IMR-90 (cell line): ENCODE results near the gene PCSK2. TPM values are rescaled to one million over a fixed set of nuclear protein-coding genes. Genes with fewer than 3 reads are reported as not detected.

ENCODE experiments used
- ATAC-seq: fragments of 200-7000 bp; cut with Tn5 transposase; 2 replicates; pipeline ENCODE4 v1.9.1; 2020; ENCODE audit warnings: low read depth, mild to moderate bottlenecking, moderate library complexity
- BruUV-seq: library from RNA; stranded (reverse); fragments of 400-500 nt; replicated peaks from 2 replicates; lab custom pipeline; 2021; lab: Mats Ljungman, UMichigan
- CTCF ChIA-PET: fragments of 300-600 bp; formaldehyde crosslinking; extraction: SDS; loops from one replicate; lab custom pipeline; 2021; ENCODE audit warnings: antibody characterized with exemption; lab: Yijun Ruan, JAX
- POLR2A ChIA-PET: fragments of 300-600 bp; sonication (Branson Sonifier 250); formaldehyde crosslinking; loops from one replicate; lab custom pipeline; 2022; ENCODE audit warnings: antibody characterized with exemption; ENCODE audit not compliant: unreplicated experiment; lab: Charles Lee
- DNase-seq: peaks from one replicate; pipeline ENCODE4 v3.0.0; 2013
- H2AFZ ChIP-seq: replicated peaks from 2 replicates; pipeline ENCODE3; 2013; ENCODE audit warnings: low read length, mild to moderate bottlenecking; ENCODE audit not compliant: poor library complexity
- H2AK5ac ChIP-seq: 2 replicates; pipeline ENCODE4 v1.6.1; 2013; ENCODE audit warnings: low read depth, low read length, inconsistent platforms
- H2AK9ac ChIP-seq: replicated peaks from 2 replicates; pipeline ENCODE3; 2013; ENCODE audit warnings: mild to moderate bottlenecking, low read depth, low read length, moderate library complexity; ENCODE audit not compliant: poor library complexity
- H2BK120ac ChIP-seq: 2 replicates; pipeline ENCODE4 v1.6.1; 2013; ENCODE audit warnings: low read depth, low read length, inconsistent platforms
- H2BK15ac ChIP-seq: 3 replicates; pipeline ENCODE4 v1.6.1; 2013; ENCODE audit warnings: low read depth, low read length, inconsistent platforms
- H2BK20ac ChIP-seq: 2 replicates; pipeline ENCODE4 v1.6.1; 2013; ENCODE audit warnings: low read depth, mild to moderate bottlenecking, inconsistent platforms, low read length, moderate library complexity
- H2BK5ac ChIP-seq: 2 replicates; pipeline ENCODE4 v1.6.1; 2013; ENCODE audit warnings: mild to moderate bottlenecking, low read depth, low read length, inconsistent platforms; ENCODE audit not compliant: poor library complexity, severe bottlenecking
- H3K14ac ChIP-seq: replicated peaks from 2 replicates; pipeline ENCODE4 v1.6.1; 2013; ENCODE audit warnings: low read depth, low read length, inconsistent platforms
- H3K18ac ChIP-seq: 2 replicates; pipeline ENCODE4 v1.6.1; 2013; ENCODE audit warnings: low read depth, low read length, control low read depth
- H3K23ac ChIP-seq: 2 replicates; pipeline ENCODE4 v1.6.1; 2013; ENCODE audit warnings: low read depth, low read length, inconsistent platforms
- H3K27ac ChIP-seq: 2 replicates; pipeline ENCODE4 v1.5.1; 2013; ENCODE audit warnings: mild to moderate bottlenecking, control low read depth, low read length; ENCODE audit not compliant: insufficient read depth
- H3K27me3 ChIP-seq: 2 replicates; pipeline ENCODE4 v1.6.1; 2013; ENCODE audit warnings: low read length; ENCODE audit not compliant: control insufficient read depth, insufficient read depth
- H3K36me3 ChIP-seq: 2 replicates; pipeline ENCODE4 v1.6.1; 2013; ENCODE audit warnings: low read length, mixed read lengths; ENCODE audit not compliant: control insufficient read depth, insufficient read depth
- H3K4ac ChIP-seq: 2 replicates; pipeline ENCODE4 v1.6.1; 2013; ENCODE audit warnings: low read depth, low read length, inconsistent platforms
- H3K4me1 ChIP-seq: 2 replicates; pipeline ENCODE4 v1.6.1; 2013; ENCODE audit warnings: low read length, mixed read lengths; ENCODE audit not compliant: control insufficient read depth, insufficient read depth
- H3K4me2 ChIP-seq: 2 replicates; pipeline ENCODE4 v1.6.1; 2013; ENCODE audit warnings: low read depth, mild to moderate bottlenecking, control low read depth, low read length, moderate library complexity
- H3K4me3 ChIP-seq: 2 replicates; pipeline ENCODE4 v1.5.1; 2013; ENCODE audit warnings: low read depth, mild to moderate bottlenecking, control low read depth, low read length, moderate library complexity; ENCODE audit not compliant: insufficient read depth
- H3K56ac ChIP-seq: 2 replicates; pipeline ENCODE4 v1.6.1; 2013; ENCODE audit warnings: low read length, inconsistent platforms; ENCODE audit not compliant: insufficient read depth; ENCODE audit errors: extremely low read depth
- H3K79me1 ChIP-seq, 2 experiments: 2 replicates each; pipeline ENCODE4 v1.6.1; 2013; ENCODE audit warnings: low read length in 2 of 2, inconsistent platforms in 1 of 2, low read depth in 1 of 2
- H3K9ac ChIP-seq: 2 replicates; pipeline ENCODE4 v1.6.1; 2013; ENCODE audit warnings: low read depth, low read length, control low read depth
- H3K9me1 ChIP-seq: 2 replicates; pipeline ENCODE4 v1.6.1; 2013; ENCODE audit warnings: low read length, inconsistent platforms; ENCODE audit not compliant: insufficient read depth
- H3K9me3 ChIP-seq: 2 replicates; pipeline ENCODE4 v1.6.1; 2013; ENCODE audit warnings: low read length; ENCODE audit not compliant: control insufficient read depth, insufficient read depth
- H4K20me1 ChIP-seq: 2 replicates; pipeline ENCODE4 v1.6.1; 2013; ENCODE audit warnings: low read length, inconsistent platforms; ENCODE audit not compliant: insufficient read depth
- H4K5ac ChIP-seq: 2 replicates; pipeline ENCODE4 v1.6.1; 2013; ENCODE audit warnings: mild to moderate bottlenecking, low read depth, low read length, control low read depth
- H4K8ac ChIP-seq, 2 experiments: 2 replicates each; pipeline ENCODE4 v1.6.1; 2013; ENCODE audit warnings: low read depth in 2 of 2, low read length in 2 of 2, control low read depth in 1 of 2, inconsistent platforms in 1 of 2
- H4K91ac ChIP-seq: 2 replicates; pipeline ENCODE4 v1.6.1; 2013; ENCODE audit warnings: low read depth, low read length, inconsistent platforms; ENCODE audit not compliant: insufficient read depth
- BHLHE40 ChIP-seq: fragments of 150-350 bp; IDR thresholded peaks from 2 replicates; pipeline ENCODE4 v1.6.1; 2016; ENCODE audit warnings: mild to moderate bottlenecking, low read depth, low read length
- CEBPB ChIP-seq: IDR thresholded peaks from 2 replicates; pipeline ENCODE4 v1.6.1; 2012; ENCODE audit warnings: low read depth, low read length, improper control_type of control experiment
- MAZ ChIP-seq: IDR thresholded peaks from 2 replicates; pipeline ENCODE4 v1.6.1; 2012; ENCODE audit warnings: low read depth, mild to moderate bottlenecking, low read length, improper control_type of control experiment, moderate library complexity, borderline replicate concordance
- RCOR1 ChIP-seq: IDR thresholded peaks from 2 replicates; pipeline ENCODE4 v1.6.1; 2012; ENCODE audit warnings: mild to moderate bottlenecking, low read length, improper control_type of control experiment; ENCODE audit not compliant: insufficient replicate concordance
- WGBS, 2 experiments: methylation state at CpG; one replicate each; pipeline versions ENCODE4 v1.1.5 to v1.1.7; 2013; ENCODE audit warnings: missing lambda C conversion rate in 2 of 2; ENCODE audit not compliant: insufficient read length in 1 of 2; ENCODE audit errors: extremely low coverage in 2 of 2; 5-methylcytosine and 5-hydroxymethylcytosine counted together
- dilution Hi-C: fragments of 300-500 bp; cut with HindIII; formaldehyde crosslinking; loops from one replicate; pipeline ENCODE4 v1.14.3; 2018; ENCODE audit warnings: low sequenced_read_pairs; ENCODE audit not compliant: unreplicated experiment
- in situ Hi-C: fragments of 300-500 bp; cut with MboI; formaldehyde crosslinking; loops from 3 replicates; pipeline ENCODE4 v1.14.3; 2019; ENCODE audit warnings: low sequenced_read_pairs, inconsistent platforms, mixed read lengths
- intact Hi-C: fragments of 100-400 bp; cut with micrococcal nuclease; formaldehyde crosslinking; loops from 2 replicates; pipeline ENCODE4 v1.10.0; 2022
- polyA plus RNA-seq, 3 experiments: library from polyadenylated mRNA; depleted of rRNA; stranded (reverse); fragments of >200 nt; gene quantifications; 2 replicates each; pipeline ENCODE4 v1.2.3, GENCODE V29; 2012; ENCODE audit warnings: low replicate concordance in 1 of 3
- total RNA-seq: library from RNA; depleted of rRNA; stranded (reverse); fragments of >200 nt; gene quantifications from 2 replicates; pipeline ENCODE4 v1.2.3, GENCODE V29; 2012

Gene PCSK2
- total and polyA plus RNA-seq, 2 of the 4 experiments (the other 2 are of a cell fraction) = not detected

DNA sequence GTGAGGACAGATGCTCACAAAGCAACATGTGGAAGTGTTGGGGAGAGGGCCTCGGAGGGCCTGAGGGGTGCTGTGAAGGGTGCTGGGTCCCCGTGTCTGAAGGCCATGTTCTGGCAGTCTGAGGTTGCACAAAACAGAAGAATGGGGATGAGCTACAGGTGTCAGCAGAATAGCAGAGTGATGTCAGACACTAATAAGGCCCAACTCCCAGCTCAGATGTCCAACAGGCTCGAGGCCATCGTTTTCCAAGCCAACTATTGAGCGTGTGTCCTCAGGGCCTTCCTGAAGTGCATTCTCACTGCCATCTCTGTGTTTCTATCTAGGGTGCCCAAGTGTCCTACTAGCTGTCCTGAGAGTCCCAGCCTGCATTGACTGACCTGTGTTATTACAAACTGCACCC, 296.5 kb downstream of the PCSK2 start:
- Histone ChIP-seq H3K4me3 (no peak overlapping the region), H3K9ac (no peak overlapping the region), H3K23ac (no peak overlapping the region), H3K4me1 (no peaks in the 10 kb centered on the region), H4K20me1 (no peaks in the 10 kb centered on the region), H4K5ac (no peak overlapping the region), H2AK9ac (no peak overlapping the region), H3K4me2 (no peak overlapping the region), H3K27me3 (peaks cover 7% of the 10 kb centered on the region; the same call in 1 of the 2 replicates), H3K9me3 (no peaks in the 10 kb centered on the region), H2BK20ac (no peak overlapping the region), H3K4ac (no peak overlapping the region), H4K91ac (no peak overlapping the region), H2BK120ac (no peak overlapping the region), H3K79me1 (no peaks in the 10 kb centered on the region), H2AFZ (no peak overlapping the region), H3K18ac (no peak overlapping the region), H3K56ac (no peak overlapping the region), H2BK15ac (no peak overlapping the region), H2BK5ac (no peak overlapping the region), H4K8ac (no peak overlapping the region), H3K27ac (no peak overlapping the region), H3K14ac (no peak overlapping the region), H2AK5ac (no peak overlapping the region), H3K9me1 (no peaks in the 10 kb centered on the region), H3K36me3 (no peaks in the 10 kb centered on the region)
- 78% methylated on average over 4 of the region's 5 CpGs; no CpG with 5 or more reads in 1 of the 2 experiments for WGBS, 2 experiments
- intact Hi-C loops (no loop called here), in situ Hi-C loops (no loop called here), dilution Hi-C loops (no loop called here)
- DNase-seq (no peak), ATAC-seq (no peak)
- TF ChIP-seq MAZ = no peak
- TF ChIP-seq RCOR1 = no peak
- TF ChIP-seq CEBPB = no peak
- no peak for TF ChIP-seq BHLHE40
- CTCF ChIA-PET = no interaction called here
- no TSS peak for BruUV-seq
- POLR2A ChIA-PET = no interaction called here
